GM23338 (cell line): ENCODE results near the gene AMELY. TPM values are rescaled to one million over a fixed set of nuclear protein-coding genes. Genes with fewer than 3 reads are reported as not detected.

Experiments used
- ATAC-seq: fragments of 200-7000 bp; cut with Tn5 transposase; 3 replicates; pipeline ENCODE4 v1.9.1; 2020
- DNase-seq: peaks from one replicate; pipeline ENCODE4 v3.0.0-alpha.2; 2015; ENCODE audit warnings: low spot score
- H2AFZ ChIP-seq: fragments of 200-600 bp; sonication (generic); 2 replicates; pipeline ENCODE4 v1.8.0; 2016; ENCODE audit warnings: antibody characterized with exemption, mild to moderate bottlenecking, moderate library complexity
- H3F3A ChIP-seq: fragments of 200-600 bp; sonication (generic); replicated peaks from 2 replicates; pipeline ENCODE4 v1.8.0; 2017; ENCODE audit warnings: antibody characterized with exemption, mixed run types, low read depth
- H3K27ac ChIP-seq: fragments of 200-600 bp; sonication (generic); 2 replicates; pipeline ENCODE4 v1.6.1; 2016; ENCODE audit warnings: low read depth
- H3K27me3 ChIP-seq: fragments of 200-600 bp; sonication (generic); 2 replicates; pipeline ENCODE4 v1.8.0; 2016; ENCODE audit warnings: mild to moderate bottlenecking, mixed run types, moderate library complexity; ENCODE audit not compliant: insufficient read depth
- H3K36me3 ChIP-seq: fragments of 200-600 bp; sonication (generic); 2 replicates; pipeline ENCODE4 v1.8.0; 2016; ENCODE audit warnings: mild to moderate bottlenecking; ENCODE audit not compliant: insufficient read depth
- H3K4me1 ChIP-seq: fragments of 200-600 bp; sonication (generic); 2 replicates; pipeline ENCODE4 v1.8.0; 2016; ENCODE audit warnings: mild to moderate bottlenecking, moderate library complexity; ENCODE audit not compliant: insufficient read depth
- H3K4me2 ChIP-seq: fragments of 200-600 bp; sonication (generic); 2 replicates; pipeline ENCODE4 v1.7.1; 2017; ENCODE audit warnings: mixed run types
- H3K4me3 ChIP-seq: fragments of 200-600 bp; sonication (generic); 2 replicates; pipeline ENCODE4 v1.6.1; 2016; ENCODE audit warnings: mixed run types
- H3K79me2 ChIP-seq: fragments of 200-600 bp; sonication (generic); replicated peaks from 2 replicates; pipeline ENCODE4 v1.8.0; 2017; ENCODE audit warnings: mild to moderate bottlenecking; ENCODE audit not compliant: insufficient read depth
- H3K9me2 ChIP-seq: fragments of 200-600 bp; sonication (generic); 2 replicates; pipeline ENCODE4 v1.8.0; 2017; ENCODE audit not compliant: insufficient read depth
- H4K20me1 ChIP-seq: fragments of 200-600 bp; sonication (generic); replicated peaks from 2 replicates; pipeline ENCODE4 v1.8.0; 2017; ENCODE audit warnings: mild to moderate bottlenecking; ENCODE audit not compliant: insufficient read depth
- H3K27ac Mint-ChIP-seq: 2 replicates; pipeline ENCODE4 v1.8.0; 2020; ENCODE audit warnings: inconsistent platforms, mild to moderate bottlenecking, moderate library complexity, mixed read lengths
- H3K27me3 Mint-ChIP-seq: 3 replicates; pipeline ENCODE4 v1.8.0; 2022; ENCODE audit warnings: low read depth, mild to moderate bottlenecking, moderate library complexity, mixed read lengths, inconsistent platforms; ENCODE audit not compliant: insufficient read depth, poor library complexity
- H3K36me3 Mint-ChIP-seq: 3 replicates; pipeline ENCODE4 v1.8.0; 2021; ENCODE audit warnings: low read depth, mild to moderate bottlenecking, inconsistent platforms, moderate library complexity, mixed read lengths
- H3K4me1 Mint-ChIP-seq: 3 replicates; pipeline ENCODE4 v1.8.0; 2020; ENCODE audit warnings: mild to moderate bottlenecking, inconsistent platforms, mixed read lengths
- H3K4me3 Mint-ChIP-seq: 3 replicates; pipeline ENCODE4 v1.8.0; 2021; ENCODE audit warnings: moderate library complexity, mild to moderate bottlenecking, inconsistent platforms, mixed read lengths
- H3K9me3 Mint-ChIP-seq: 3 replicates; pipeline ENCODE4 v1.8.0; 2020; ENCODE audit warnings: moderate library complexity, mild to moderate bottlenecking, inconsistent platforms, mixed read lengths
- JUNB ChIP-seq: IDR thresholded peaks from one replicate; pipeline ENCODE4 v1.6.1; 2016; ENCODE audit warnings: antibody characterized with exemption; ENCODE audit not compliant: unreplicated experiment
- POLR2AphosphoS5 ChIP-seq: IDR thresholded peaks from 2 replicates; pipeline ENCODE4 v1.6.1; 2016; ENCODE audit warnings: antibody characterized with exemption, low read depth
- STAT1 ChIP-seq: IDR thresholded peaks from one replicate; pipeline ENCODE4 v1.6.1; 2016; ENCODE audit warnings: antibody characterized with exemption; ENCODE audit not compliant: unreplicated experiment
- ZNF331 ChIP-seq: fragments of 250-450 bp; sonication (Bioruptor Pico); IDR thresholded peaks from 2 replicates; pipeline ENCODE4 v1.5.0; 2020; ENCODE audit warnings: low read depth, mild to moderate bottlenecking, moderate library complexity
- polyA plus RNA-seq: library from polyadenylated mRNA; unstranded; fragments of >200 nt; fragmentation: Nextera tagmentation; extraction: Ambion mirVana; gene quantifications from 2 replicates; pipeline ENCODE4 v1.2.1, GENCODE V29; 2016
- total RNA-seq: library from RNA; depleted of rRNA; stranded (reverse); fragments of >200 nt; shearing (Covaris generic); gene quantifications from 2 replicates; pipeline ENCODE4 v1.2.3, GENCODE V29; 2014
- TF ChIP-seq, protein P1 (sequence below): IDR thresholded peaks from 2 replicates; pipeline ENCODE4 v1.6.1; 2016; ENCODE audit warnings: antibody characterized with exemption
- TF ChIP-seq, protein P2 (sequence below): IDR thresholded peaks from one replicate; pipeline ENCODE4 v1.6.1; 2018; ENCODE audit warnings: antibody characterized with exemption; ENCODE audit not compliant: unreplicated experiment
- TF ChIP-seq, protein P3 (sequence below), 2 experiments: fragments of 200-600 bp in 1 of 2; sonication (generic) in 1 of 2; conservative IDR thresholded peaks; 2 replicates each; pipeline versions ENCODE4 v1.5.1 to v1.6.1; 2016 to 2017; ENCODE audit warnings: antibody characterized with exemption in 2 of 2, low read depth in 2 of 2, mild to moderate bottlenecking in 2 of 2, moderate library complexity in 1 of 2

The AMELY gene
- total and polyA plus RNA-seq, 2 experiments from 2014 or later = not detected

DNA sequence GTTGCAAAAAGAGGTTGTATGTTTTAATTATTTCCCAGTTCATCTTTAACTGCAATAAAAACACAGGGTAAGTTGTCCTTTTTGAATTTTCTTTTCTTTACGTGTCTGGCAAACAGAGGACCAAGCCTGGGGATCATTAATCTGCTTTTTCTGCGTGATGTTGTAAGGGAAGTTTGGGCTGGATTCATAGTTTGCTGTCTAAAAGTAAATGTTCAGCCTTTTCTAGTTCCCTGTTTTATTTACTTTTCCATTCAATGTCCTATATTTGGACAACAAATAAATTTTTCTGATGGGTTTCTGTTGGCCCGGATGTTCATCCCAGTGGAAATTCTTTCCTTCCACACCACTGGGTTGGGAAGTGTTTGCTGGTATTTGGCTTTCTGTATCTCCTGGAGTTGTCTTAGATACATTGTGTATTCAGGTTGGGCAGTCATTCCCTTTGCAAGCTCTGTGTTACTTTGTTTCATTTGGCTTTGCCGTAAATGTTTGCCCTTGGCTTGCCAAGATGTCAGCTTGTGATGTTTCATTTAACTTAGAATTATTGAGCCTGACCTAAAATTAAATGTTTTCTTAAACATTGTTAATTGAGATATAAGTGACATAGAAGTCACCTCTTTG lies 20.3 kb upstream of the AMELY start:
- Mint-ChIP-seq H3K27ac (no peak overlapping the region), H3K4me1 (0 out of 3 replicates have a peak, but pooled peaks cover 2% of the 10 kb centered on the region)
- ATAC-seq = no peak

More for the DNA sequence above, 20.3 kb upstream of the AMELY start:
- Histone ChIP-seq H3K79me2 (no peaks in the 10 kb centered on the region), H2AFZ (no peak overlapping the region), H3K9me2 (no peaks in the 10 kb centered on the region), H3K4me1 (no peaks in the 10 kb centered on the region), H3K4me3 (no peak overlapping the region), H3K27ac (no peak overlapping the region), H4K20me1 (no peaks in the 10 kb centered on the region), H3K27me3 (no peaks in the 10 kb centered on the region), H3K36me3 (no peaks in the 10 kb centered on the region), H3F3A (no peaks in the 10 kb centered on the region), H3K4me2 (no peak overlapping the region)
- no peak for DNase-seq
- peaks cover 2% of the 10 kb centered on the region for H3K27me3 Mint-ChIP-seq
- no peak for TF ChIP-seq POLR2AphosphoS5
- no peak for TF ChIP-seq JUNB
- TF ChIP-seq, protein P1, sequence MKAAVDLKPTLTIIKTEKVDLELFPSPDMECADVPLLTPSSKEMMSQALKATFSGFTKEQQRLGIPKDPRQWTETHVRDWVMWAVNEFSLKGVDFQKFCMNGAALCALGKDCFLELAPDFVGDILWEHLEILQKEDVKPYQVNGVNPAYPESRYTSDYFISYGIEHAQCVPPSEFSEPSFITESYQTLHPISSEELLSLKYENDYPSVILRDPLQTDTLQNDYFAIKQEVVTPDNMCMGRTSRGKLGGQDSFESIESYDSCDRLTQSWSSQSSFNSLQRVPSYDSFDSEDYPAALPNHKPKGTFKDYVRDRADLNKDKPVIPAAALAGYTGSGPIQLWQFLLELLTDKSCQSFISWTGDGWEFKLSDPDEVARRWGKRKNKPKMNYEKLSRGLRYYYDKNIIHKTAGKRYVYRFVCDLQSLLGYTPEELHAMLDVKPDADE = no peak
- TF ChIP-seq, protein P2, sequence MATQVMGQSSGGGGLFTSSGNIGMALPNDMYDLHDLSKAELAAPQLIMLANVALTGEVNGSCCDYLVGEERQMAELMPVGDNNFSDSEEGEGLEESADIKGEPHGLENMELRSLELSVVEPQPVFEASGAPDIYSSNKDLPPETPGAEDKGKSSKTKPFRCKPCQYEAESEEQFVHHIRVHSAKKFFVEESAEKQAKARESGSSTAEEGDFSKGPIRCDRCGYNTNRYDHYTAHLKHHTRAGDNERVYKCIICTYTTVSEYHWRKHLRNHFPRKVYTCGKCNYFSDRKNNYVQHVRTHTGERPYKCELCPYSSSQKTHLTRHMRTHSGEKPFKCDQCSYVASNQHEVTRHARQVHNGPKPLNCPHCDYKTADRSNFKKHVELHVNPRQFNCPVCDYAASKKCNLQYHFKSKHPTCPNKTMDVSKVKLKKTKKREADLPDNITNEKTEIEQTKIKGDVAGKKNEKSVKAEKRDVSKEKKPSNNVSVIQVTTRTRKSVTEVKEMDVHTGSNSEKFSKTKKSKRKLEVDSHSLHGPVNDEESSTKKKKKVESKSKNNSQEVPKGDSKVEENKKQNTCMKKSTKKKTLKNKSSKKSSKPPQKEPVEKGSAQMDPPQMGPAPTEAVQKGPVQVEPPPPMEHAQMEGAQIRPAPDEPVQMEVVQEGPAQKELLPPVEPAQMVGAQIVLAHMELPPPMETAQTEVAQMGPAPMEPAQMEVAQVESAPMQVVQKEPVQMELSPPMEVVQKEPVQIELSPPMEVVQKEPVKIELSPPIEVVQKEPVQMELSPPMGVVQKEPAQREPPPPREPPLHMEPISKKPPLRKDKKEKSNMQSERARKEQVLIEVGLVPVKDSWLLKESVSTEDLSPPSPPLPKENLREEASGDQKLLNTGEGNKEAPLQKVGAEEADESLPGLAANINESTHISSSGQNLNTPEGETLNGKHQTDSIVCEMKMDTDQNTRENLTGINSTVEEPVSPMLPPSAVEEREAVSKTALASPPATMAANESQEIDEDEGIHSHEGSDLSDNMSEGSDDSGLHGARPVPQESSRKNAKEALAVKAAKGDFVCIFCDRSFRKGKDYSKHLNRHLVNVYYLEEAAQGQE = no peak
- TF ChIP-seq, protein P3, sequence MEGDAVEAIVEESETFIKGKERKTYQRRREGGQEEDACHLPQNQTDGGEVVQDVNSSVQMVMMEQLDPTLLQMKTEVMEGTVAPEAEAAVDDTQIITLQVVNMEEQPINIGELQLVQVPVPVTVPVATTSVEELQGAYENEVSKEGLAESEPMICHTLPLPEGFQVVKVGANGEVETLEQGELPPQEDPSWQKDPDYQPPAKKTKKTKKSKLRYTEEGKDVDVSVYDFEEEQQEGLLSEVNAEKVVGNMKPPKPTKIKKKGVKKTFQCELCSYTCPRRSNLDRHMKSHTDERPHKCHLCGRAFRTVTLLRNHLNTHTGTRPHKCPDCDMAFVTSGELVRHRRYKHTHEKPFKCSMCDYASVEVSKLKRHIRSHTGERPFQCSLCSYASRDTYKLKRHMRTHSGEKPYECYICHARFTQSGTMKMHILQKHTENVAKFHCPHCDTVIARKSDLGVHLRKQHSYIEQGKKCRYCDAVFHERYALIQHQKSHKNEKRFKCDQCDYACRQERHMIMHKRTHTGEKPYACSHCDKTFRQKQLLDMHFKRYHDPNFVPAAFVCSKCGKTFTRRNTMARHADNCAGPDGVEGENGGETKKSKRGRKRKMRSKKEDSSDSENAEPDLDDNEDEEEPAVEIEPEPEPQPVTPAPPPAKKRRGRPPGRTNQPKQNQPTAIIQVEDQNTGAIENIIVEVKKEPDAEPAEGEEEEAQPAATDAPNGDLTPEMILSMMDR (conservative IDR thresholded peaks at IDR 0.05; ENCODE audit: low read depth in 2 of 2) = no peak
- TF ChIP-seq STAT1 = no peak
- TF ChIP-seq ZNF331 (CRISPR knock-in tag) = no peak
- no peaks in the 10 kb centered on the region for H3K9me3 Mint-ChIP-seq
- H3K4me3 Mint-ChIP-seq = no peak overlapping the region
- H3K36me3 Mint-ChIP-seq = peaks cover 4% of the 10 kb centered on the region; the same call in 1 of the 3 replicates
